Ramos (cell line): ENCODE measurements around the gene AOPEP.

Experiments used
- in situ Hi-C: fragments of 300-500 bp; cut with MboI; formaldehyde crosslinking; loops from one replicate; pipeline ENCODE4 v1.14.3; 2022; ENCODE audit warnings: low sequenced_read_pairs; ENCODE audit not compliant: unreplicated experiment

The AOPEP gene

DNA sequence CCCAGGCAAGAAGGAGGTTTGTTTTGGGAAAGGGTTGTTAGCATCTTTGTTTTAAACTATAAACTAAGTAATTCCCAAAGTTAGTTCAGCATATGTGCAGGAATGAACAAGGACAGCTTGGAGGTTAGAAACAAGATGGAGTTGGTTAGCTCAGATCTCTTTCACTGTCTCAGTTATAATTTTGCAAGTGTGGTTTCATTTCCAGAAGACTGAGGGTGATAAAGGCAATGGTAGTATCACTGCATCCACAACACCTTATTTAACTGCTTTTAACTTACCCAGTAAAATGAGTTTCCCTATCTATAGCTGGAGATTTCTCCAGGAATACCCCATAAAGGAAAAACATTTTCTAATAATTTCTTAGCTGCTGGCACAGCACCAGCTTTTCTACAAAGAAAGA, 152.7 kb downstream of the AOPEP start:
- in situ Hi-C loops = no loop called here

DNA sequence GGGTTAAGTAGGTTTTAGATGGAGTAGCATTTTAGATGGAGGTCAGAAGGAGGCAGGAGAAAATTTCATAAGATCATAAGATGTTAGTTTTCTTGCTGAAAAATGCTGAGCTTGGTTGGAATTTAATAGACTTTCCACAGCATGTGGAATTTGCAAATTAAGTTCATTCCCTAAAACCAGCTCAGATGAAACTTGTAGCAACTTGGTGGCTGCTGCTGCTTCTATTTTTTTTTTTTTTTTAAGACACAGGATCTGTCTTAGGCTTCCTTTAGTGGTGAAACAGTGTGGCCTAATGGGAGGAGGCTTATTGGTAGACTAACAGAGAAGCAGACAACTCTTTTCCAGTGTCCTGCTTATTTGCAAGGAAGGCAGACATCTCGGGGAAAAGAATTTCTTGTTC, 154.5 kb downstream of the AOPEP start:
- in situ Hi-C loops = no loop called here

DNA sequence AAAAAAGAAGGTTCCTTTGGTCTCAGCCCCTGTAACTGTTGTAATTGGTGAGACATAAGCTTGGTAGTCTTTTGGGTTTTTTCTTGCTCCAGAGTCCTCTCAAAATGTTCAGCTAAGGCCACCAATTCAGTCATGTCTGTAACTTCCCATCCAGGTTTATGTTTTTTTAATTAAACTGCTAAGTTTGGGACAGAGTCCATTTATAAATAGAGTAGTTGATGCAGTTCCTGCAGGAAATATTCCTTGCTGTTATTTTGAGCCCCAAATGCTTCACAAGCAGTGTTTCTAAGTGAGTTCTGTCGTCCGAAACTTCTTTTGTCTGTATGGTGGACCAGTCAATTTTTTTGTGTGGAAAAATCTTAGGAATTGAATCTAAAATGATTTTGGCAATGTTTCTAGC, 155.0 kb downstream of the AOPEP start:
- in situ Hi-C loops = no loop called here

DNA sequence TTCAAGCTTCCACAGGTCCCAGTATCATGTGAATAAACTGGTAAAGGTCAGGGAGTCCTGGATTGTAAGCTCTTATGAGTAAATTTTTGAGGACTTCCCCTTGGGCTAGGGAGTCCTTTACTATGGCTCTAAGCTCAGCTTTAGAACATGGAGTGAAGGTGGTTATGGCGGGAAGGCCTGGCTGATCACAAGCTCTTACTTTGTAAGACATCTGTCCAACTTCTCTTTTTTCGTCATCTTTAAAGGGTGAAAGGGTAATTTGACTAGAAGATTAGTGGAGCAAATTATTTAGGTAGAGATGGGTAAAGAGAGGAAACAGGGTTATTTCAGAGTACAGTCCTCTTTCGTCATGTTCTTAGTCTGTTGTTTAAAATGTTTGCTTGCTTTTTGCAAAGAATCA, 155.4 kb downstream of the AOPEP start:
- in situ Hi-C loops = no loop called here

DNA sequence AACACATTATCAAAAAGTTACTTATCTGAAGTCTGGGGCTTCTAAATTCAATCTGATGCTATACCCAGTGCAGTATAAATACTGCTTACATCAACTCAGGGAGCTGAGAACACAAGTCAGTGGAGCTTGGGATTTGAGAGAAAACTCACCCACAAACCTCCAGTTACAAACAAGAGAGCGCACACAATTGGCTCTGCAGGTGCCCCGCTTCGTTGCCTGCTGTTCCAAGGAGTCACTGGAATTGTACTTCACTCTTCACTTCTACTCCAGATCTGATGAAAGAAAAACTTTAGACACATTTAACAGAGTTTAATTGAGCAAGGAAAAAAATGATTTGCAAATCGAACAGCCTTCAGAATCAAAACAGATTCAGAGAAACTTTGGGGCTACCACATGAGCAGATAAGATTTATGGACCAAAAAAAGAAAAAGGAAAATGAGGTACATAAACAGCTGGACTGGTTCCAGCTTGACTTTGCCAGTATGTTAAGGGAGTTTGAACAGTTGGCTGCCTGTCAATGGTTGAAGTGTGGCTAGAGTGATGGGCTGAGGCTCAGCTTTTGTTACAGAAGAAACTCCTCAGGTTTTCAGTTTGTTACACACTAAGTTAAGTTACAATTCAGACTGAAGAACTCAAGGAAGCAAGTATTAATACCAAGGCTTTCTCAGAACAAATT, 156.6 kb downstream of the AOPEP start:
- in situ Hi-C loops = no loop called here

DNA sequence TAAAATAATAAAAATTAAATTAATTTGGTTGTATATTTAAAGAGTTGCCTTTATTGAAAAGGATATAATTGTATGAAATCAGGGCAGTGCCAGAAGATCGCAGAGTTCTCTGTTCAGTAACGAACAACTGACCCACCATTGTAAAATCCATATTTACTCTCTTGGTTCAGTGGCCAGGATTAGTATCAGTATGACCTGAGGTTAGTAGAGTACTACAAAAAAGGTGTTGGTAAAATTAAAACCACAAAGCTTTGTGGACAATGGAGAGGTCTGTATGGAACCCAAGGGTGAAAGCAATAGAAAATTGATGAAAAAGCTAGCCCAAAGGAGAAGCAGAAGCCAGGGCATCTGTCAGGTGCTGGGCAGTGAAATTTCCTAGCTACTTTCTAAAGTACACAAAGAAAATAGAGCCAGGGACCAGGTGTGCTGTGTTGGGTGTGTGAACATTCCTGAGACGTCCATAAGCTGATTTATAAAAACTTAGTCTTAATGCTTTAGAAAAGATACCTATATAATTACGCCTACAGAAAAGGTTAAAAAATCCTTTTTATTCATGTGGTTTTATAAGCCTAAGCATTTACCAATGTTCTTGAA, 159.5 kb downstream of the AOPEP start:
- in situ Hi-C loops = no loop called here

DNA sequence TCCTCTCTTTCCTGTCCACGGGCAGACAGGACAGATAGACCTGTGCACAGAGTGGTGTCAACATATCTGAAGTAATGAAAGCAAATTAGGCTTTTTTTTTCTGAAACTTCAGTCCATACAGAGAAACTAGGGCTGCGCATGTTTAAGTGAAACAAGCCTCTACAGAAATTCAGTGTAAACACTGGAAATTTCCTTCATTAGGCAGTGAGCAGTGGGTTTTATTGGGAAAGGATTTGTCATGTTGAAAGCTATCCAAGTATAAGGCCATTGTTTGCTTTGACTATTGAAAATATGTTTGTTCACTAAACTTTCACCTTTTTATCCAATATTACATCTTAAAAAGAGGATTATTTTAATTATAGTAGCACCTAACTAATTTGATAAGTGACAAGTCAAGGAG, 161.2 kb downstream of the AOPEP start:
- in situ Hi-C loops = no loop called here

DNA sequence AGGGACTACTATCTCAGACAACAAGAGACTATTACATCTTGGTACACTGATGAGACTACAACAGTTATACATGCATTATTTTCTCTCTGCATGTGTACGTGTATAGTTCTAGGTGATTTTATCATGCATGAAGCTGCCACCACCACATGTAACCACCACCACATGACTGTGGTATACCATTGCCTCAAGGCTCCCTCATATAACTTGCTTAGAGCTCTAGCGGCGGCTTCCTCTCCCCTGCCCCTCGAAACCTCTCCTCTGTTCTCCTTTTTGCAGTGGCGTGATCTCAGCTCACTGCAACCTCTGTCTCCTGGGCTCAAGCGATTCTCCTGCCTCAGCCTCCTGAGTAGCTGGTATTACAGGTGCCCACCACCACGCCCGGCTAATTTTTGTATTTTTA, 162.3 kb downstream of the AOPEP start:
- in situ Hi-C loops = no loop called here

DNA sequence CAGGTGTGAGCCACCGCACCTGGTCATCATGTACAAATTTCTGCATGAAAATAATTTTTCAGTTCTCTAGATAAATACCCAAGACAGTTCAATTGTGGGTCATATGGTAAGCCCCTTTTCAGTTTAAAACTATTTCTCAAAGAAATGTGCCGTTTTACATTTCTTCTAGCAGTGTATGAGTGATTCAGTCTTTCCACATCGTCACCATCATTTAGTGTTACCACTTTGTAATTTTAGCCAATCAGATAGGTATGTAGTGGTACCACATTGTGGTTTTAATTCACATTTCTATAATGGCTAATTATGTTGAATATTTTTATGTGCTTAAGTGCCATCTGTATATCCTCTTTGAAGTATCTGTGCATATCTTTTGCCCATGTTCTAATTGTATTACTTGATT, 163.1 kb downstream of the AOPEP start:
- in situ Hi-C loops = no loop called here

DNA sequence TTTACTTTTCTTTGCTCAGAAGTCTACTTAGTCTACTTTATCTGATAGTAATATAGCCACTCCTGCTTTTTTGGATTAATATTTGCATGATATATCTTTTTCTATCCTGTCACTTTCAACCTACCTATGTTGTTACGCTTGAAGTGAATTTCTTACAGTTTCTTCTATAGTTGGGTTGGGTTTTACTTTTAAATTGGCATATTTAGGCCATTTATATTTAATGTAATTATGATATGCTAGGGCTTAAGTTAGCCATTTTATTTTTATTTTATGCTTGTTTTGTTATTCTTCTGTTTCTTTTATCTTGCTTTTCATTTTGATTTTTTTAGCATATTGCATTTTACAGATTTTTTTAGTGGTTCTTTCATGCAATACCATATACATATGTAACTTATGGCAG, 164.7 kb downstream of the AOPEP start:
- in situ Hi-C loops = no loop called here

DNA sequence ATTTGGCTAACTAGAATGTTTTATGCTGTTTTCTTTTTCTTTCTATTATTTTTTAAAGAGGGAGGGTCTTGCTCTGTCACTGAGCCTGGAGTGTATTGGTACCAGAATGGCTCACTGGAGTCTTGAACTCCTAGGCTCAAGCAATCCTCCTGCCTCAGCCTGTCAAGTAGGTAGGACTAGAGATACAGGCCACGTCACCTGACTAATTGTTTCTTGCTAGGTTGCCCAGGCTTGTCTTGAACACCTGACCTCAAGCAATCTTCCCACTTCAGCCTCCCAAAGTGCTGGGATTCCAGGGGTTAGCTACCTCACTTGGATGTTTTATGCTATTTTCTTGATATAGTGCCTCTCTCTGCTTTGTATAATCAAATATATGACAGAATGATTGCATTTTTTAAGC, 166.2 kb downstream of the AOPEP start:
- in situ Hi-C loops = no loop called here

DNA sequence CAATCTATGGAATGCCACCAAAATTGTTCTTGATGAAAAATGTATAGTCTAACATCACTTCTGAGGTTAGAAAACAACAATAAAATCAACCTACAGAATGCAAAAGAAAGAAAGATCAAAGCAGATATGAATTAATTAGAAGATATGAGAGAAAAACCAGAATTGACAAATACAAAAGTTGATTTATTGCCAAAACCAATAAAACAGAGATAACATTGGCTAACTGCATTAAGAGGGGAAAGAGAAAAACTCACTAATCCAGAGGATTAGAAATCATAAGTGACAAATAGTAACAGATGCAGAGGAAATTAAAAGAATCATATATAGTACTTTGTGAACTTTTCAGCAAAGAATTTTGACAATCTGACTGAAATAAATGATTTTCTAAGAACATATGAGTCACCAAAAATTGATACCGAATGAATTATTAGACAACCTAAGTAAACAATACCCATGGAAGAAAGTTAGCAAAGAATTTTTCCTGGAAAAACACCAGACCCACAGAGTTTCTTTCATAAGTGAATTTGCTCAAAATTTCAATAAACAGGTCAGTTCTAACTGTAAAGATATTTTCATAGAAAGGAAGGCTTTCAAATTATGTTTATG, 167.7 kb downstream of the AOPEP start:
- in situ Hi-C loops = no loop called here

DNA sequence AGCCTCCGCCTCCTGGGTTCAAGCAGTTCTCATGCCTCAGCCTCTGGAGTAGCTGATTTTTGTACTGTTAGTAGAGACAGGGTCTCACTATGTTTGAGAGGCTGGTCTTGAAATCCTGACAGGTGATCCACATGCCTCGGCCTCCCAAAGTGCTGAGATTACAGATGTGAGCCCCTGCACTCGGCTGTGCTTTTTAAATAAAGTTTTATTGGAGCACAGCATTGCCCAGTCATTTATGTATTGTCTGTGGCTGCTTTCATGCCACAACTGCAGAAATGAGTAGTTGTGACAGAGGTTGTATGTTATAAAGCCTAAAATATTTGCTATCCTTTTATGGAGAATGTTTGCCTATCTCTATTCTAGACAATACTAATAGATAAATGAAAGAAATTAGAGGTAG, 169.2 kb downstream of the AOPEP start:
- in situ Hi-C loops = no loop called here

DNA sequence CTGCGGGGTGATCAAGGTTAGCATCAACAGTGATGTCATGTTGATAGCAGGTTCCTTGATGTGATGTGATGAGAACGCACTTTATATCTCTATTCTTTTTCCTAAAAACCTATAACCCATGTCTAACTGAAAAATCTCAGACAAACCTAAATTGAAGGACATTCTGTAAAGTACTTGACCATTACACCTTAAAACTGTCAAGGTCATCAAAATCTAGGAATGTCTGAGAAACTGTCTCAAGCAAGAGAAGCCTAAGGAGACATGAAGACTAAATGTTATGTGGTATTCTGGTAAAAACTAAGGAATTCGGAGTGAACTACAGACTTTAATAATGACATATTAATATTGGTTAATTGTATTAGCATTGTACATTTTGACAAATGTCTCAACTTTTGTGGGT, 170.0 kb downstream of the AOPEP start:
- in situ Hi-C loops = no loop called here

DNA sequence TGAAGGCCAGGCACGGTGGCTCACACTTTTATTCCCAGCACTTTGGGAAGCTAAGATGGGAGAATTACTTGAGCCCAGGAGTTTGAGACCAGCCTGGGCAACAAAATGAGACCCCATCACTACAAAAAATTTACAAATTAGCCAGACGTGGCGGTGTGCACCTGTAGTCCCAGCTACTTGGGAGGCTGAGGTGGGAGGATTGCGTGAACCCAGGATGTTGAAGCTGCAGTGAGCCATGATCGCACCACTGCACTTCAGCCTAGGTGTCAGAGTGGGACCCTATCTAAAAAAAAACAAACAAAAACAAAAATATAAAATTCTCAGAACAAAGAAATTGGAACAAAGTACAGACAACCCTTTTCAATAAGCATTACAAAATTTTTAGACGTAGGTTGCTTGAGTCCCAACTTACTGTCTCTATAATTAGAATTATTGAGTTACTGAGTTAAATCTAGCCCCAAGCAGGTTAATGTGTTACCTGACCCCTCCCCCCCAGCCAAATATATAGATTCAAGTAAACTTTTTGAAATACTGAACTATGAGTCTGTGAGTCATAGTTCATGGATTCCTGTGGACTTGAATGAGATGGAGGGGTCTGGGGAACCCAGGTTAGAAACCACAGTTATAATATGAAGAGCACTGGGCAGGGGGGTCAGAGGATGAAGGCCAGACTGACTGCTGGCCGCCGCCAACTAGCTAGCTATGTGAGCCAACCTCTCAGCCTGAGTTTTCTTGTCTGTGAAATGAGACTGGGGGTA, 173.1 kb downstream of the AOPEP start:
- in situ Hi-C loops = no loop called here

DNA sequence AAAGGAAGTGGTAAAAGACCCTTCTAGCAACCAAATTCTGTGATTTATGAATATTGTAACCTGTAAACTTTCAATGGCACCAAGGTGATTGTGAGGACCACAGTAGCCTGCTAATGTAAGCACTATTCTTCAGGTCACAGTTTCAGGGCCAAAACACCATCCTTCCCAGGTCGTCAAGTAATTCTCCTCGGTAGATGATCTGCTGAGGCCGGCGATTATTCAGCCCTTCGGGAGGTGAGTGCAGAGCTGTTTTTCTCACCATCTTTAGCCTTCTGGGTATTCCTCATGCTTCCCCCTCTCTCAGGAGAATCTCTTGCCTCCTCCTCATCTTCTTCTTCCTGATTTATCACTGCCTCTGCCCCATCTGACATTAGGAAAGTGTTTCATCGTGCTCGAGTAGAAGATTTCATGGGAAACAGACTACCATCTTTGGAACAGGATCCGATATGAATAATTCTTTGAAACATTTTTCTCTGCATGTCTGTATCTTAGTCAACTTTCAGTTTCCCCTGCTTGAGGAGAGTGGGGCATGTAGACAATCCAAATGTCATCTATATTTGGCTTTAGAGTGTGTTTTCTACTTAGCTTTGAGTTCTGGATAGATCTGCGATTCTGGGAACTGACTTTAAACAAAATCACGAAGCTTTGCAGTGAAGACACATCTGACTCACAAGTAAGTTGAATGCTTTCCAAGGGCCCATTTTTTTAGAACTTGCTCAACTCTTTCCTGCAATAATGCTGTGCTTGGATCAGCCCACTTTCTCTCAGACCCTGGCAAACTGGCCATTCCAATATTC, 173.9 kb downstream of the AOPEP start:
- in situ Hi-C loops = no loop called here

DNA sequence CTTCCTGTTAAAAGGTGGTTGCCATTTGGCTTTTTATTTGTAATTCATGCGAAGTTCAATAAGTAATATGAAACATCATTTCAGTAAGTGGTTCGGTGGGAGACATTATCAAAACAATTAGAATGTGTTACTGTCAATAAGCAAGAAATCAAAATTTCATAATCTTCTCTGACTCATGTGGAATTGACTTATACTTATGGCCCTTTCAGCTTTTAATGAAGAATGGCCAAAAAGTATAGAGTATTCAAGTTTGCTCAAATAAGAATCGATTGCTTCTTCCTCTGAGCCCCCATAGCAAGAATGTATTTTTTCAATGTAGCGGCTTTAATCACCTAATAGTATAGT, 174.5 kb downstream of the AOPEP start:
- in situ Hi-C loops = no loop called here

DNA sequence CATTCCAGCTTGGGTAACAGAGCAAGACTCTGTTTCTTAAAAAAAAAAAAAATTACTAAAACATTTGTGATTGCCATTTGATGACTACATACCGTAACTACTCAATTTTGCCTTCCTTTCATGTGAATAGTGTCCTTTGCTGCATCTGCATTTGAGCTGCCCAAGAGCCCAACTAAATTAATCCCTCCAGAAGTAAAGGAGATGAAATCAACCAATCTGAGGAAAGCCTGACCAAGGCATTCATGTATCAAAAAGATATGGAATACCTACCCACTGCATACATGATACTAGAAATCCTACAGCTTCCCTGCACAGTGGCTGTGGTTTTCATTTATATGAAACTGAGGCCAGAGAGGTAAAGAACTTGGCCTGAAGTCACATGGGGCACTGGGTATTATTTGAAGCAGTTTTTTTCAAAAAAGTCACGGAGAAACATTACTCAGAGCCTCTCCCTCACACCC, 177.5 kb downstream of the AOPEP start:
- in situ Hi-C loops = no loop called here

DNA sequence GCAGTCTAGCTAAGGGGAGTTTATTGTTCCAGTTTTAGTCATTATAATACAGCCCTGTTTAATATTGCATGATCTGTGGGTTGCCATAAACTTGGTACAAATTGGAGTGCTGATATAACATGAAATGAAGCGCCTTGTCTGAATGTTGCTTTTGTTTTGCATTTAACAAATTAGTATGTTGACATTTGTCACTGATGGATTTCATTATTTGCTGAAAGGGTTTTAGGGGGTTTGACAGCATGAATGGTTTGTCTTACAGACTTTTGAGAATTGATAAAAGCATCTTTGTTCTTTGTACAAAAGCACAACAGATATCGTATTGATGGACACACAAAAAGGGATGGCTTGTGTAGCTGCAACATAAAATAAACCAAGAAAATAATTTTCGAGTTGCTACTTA, 178.3 kb downstream of the AOPEP start:
- in situ Hi-C loops = no loop called here

DNA sequence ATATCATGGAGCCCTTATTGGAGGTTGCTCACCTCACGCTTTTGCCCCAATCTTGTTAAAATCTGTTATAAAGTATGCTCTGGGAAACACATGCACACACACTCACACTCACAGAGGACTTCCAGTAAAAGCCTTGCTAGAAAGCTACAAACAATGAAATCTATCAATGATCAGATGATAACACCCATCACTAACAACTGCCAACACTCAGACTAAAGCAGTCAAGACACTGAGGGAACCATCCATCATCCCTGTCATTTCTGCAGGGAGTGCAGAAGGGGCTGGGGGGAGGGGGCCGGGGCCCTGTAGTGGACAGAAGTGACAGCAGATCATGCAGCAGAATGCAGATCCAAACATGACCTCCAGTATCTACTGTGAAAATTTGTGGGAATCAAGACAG, 179.1 kb downstream of the AOPEP start:
- in situ Hi-C loops = no loop called here

DNA sequence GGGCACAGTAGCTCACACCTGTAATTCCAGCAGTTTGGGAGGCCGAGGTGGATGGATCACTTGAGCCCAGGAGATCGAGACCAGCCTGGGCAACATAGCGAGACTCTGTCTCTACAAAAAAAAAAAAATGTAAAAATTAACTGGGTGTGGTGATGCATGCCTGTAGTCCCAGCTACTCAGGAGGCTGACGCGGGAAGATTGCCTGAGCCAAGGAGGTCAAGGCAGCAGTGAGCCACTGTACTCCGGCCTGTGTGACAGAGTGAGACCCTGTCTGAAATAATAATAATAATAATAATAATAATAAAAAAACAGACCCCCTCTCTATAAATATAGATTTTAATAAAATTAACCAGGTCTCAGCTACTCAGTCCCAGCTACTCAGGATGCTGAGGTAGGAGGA, 179.7 kb downstream of the AOPEP start:
- in situ Hi-C loops = no loop called here
